Fibroblast of lung (primary cell): ENCODE measurements around the gene SLC38A10. TPM values are rescaled to one million over a fixed set of nuclear protein-coding genes. Genes with fewer than 3 reads are reported as not detected.

Experiments used
- DNase-seq, 2 donors: peaks; one replicate each; pipeline versions ENCODE4 v3.0.0 to v3.0.0-alpha.2; 2010; ENCODE audit warnings: low read depth in 2 of 2
- H2AFZ ChIP-seq: 2 replicates; pipeline ENCODE4 v1.5.1; 2012; ENCODE audit warnings: low read length, control low read depth, inconsistent platforms
- H3K27ac ChIP-seq: 2 replicates; pipeline ENCODE4 v1.5.1; 2011; ENCODE audit warnings: low read length, control low read depth; ENCODE audit not compliant: insufficient read depth
- H3K27me3 ChIP-seq: 2 replicates; pipeline ENCODE4 v1.5.1; 2011; ENCODE audit warnings: mild to moderate bottlenecking, low read length; ENCODE audit not compliant: control insufficient read depth, insufficient read depth
- H3K36me3 ChIP-seq: 2 replicates; pipeline ENCODE4 v1.5.1; 2011; ENCODE audit warnings: low read length; ENCODE audit not compliant: control insufficient read depth, insufficient read depth
- H3K4me1 ChIP-seq: 2 replicates; pipeline ENCODE4 v1.5.1; 2011; ENCODE audit warnings: low read length; ENCODE audit not compliant: control insufficient read depth, insufficient read depth; ENCODE audit errors: extremely low read depth
- H3K4me2 ChIP-seq: 2 replicates; pipeline ENCODE4 v1.5.1; 2011; ENCODE audit warnings: low read length, control low read depth; ENCODE audit not compliant: insufficient read depth; ENCODE audit errors: extremely low read depth
- H3K4me3 ChIP-seq, 4 experiments: fragments of 200-600 bp in 1 of 4; sonication (generic) in 1 of 4; replicated peaks in 1 of 4; 2 replicates each; pipeline ENCODE4 v1.5.1; 2011 to 2016; ENCODE audit warnings: low read length in 4 of 4, low read depth in 3 of 4, mild to moderate bottlenecking in 3 of 4, control low read depth in 2 of 4, inconsistent platforms in 1 of 4, mixed read lengths in 1 of 4; ENCODE audit not compliant: insufficient read depth in 1 of 4; ENCODE audit errors: control extremely low read depth in 1 of 4
- H3K79me2 ChIP-seq: 2 replicates; pipeline ENCODE4 v1.5.1; 2012; ENCODE audit warnings: mild to moderate bottlenecking, low read length, inconsistent platforms; ENCODE audit not compliant: control insufficient read depth, insufficient read depth
- H3K9ac ChIP-seq: 2 replicates; pipeline ENCODE4 v1.5.1; 2011; ENCODE audit warnings: mild to moderate bottlenecking, low read length, control low read depth; ENCODE audit not compliant: insufficient read depth
- H3K9me3 ChIP-seq: 2 replicates; pipeline ENCODE4 v1.5.1; 2012; ENCODE audit warnings: low read depth, low read length; ENCODE audit not compliant: control insufficient read depth, insufficient read depth
- H4K20me1 ChIP-seq: 2 replicates; pipeline ENCODE4 v1.5.1; 2011; ENCODE audit warnings: low read length; ENCODE audit not compliant: control insufficient read depth, insufficient read depth; ENCODE audit errors: extremely low read depth
- EZH2 ChIP-seq: IDR thresholded peaks from 2 replicates; pipeline ENCODE4 v1.5.1; 2012; ENCODE audit warnings: low read length, control low read depth, mild to moderate bottlenecking; ENCODE audit errors: missing control alignments
- polyA plus RNA-seq, 2 donors: library from polyadenylated mRNA; depleted of rRNA in 1 of 2; stranded (reverse) in 1 of 2; unstranded in 1 of 2; fragments of >200 nt; gene quantifications; 2 replicates each; pipeline ENCODE4 v1.2.1, GENCODE V29; 2011 to 2012; ENCODE audit warnings: missing spikeins in 1 of 2
- total RNA-seq: library from RNA; depleted of rRNA; stranded (reverse); fragments of >200 nt; gene quantifications from 2 replicates; pipeline ENCODE4 v1.2.1, GENCODE V29; 2014
- TF ChIP-seq, protein P1 (sequence below), 2 donors: IDR thresholded peaks in 1 of 2; conservative IDR thresholded peaks in 1 of 2; 1 replicate in 1 of 2; 2 replicates in 1 of 2; pipeline ENCODE4 v1.5.1; 2011 to 2012; ENCODE audit warnings: low read length in 2 of 2, control low read depth in 1 of 2, inconsistent platforms in 1 of 2, low read depth in 1 of 2, mild to moderate bottlenecking in 1 of 2

The SLC38A10 gene
- total and polyA plus RNA-seq, 2 donors (not counting 1 experiment from before 2014, with no cell fraction given) = 23.6 to 53.2 TPM

DNA sequence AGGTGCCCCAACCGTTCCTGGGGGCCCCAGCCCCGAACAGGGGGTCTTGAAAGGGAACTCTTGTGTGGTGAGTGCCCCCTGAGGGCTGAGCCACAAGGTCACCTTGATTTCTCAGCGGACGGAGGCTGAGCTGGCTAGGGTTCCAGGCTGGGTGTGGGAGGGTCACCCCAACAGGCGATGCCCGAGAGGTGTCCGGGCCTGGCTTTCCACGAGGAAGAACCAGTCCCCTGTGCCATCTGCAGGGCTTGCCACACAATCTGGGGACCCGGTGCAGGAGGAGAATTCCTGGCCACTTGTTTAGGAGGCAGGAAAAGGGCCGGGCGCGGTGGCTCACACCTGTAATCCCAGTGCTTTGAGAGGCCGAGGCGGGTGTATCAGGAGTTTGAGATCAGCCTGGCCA is 16.8 kb upstream of the SLC38A10 start:
- DNase-seq = no peak
- Histone ChIP-seq H3K4me1 (peaks cover 2% of the 10 kb centered on the region), H3K36me3 (no peaks in the 10 kb centered on the region), H4K20me1 (no peaks in the 10 kb centered on the region), H3K27me3 (peaks cover 4% of the 10 kb centered on the region), H3K4me3 (no peak overlapping the region), H3K79me2 (no peaks in the 10 kb centered on the region), H3K9me3 (no peaks in the 10 kb centered on the region), H3K9ac (no peak overlapping the region), H2AFZ (no peak overlapping the region), H3K27ac (no peak overlapping the region), H3K4me2 (no peak overlapping the region)
- no peak for TF ChIP-seq EZH2
- TF ChIP-seq, protein P1, sequence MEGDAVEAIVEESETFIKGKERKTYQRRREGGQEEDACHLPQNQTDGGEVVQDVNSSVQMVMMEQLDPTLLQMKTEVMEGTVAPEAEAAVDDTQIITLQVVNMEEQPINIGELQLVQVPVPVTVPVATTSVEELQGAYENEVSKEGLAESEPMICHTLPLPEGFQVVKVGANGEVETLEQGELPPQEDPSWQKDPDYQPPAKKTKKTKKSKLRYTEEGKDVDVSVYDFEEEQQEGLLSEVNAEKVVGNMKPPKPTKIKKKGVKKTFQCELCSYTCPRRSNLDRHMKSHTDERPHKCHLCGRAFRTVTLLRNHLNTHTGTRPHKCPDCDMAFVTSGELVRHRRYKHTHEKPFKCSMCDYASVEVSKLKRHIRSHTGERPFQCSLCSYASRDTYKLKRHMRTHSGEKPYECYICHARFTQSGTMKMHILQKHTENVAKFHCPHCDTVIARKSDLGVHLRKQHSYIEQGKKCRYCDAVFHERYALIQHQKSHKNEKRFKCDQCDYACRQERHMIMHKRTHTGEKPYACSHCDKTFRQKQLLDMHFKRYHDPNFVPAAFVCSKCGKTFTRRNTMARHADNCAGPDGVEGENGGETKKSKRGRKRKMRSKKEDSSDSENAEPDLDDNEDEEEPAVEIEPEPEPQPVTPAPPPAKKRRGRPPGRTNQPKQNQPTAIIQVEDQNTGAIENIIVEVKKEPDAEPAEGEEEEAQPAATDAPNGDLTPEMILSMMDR (conservative IDR thresholded peaks at IDR 0.05 in 1 of 2, IDR thresholded peaks at IDR 0.05 in 1 of 2; ENCODE audit: low read depth in 1 of 2, low read length in 2 of 2) = no peak

DNA sequence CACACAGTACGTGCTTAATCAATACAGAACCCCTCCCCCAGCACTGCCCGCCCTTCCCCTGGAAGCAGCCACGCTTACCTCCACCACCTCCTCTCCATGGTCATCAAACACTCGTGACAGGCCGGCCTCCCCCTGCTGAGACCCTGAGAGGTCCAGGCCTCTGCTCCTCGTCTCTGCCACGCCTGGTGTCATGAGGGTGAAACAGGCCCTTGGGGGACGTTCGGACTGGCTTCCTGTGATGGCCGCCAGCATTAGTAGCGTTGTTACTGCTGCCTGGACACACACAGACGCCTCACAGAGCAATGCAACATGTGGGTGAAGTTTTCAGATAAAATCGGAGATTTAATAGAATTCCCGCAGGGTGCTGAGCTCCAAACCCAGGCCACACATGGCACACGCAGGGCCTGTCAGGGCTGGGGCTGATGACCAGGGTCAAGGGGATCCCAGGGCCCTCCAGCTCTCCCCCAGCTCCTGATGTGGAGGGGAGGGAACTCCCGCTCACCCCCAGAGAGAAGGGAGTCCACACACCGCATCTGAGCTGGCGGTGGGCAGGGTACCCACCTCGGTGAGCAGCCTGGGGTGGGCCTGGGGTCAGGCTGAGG is 15.9 kb upstream of the SLC38A10 start:
- Histone ChIP-seq H3K36me3 (no peaks in the 10 kb centered on the region), H3K9ac (no peak overlapping the region), H3K27ac (no peak overlapping the region), H2AFZ (no peak overlapping the region), H4K20me1 (no peaks in the 10 kb centered on the region), H3K9me3 (no peaks in the 10 kb centered on the region), H3K79me2 (no peaks in the 10 kb centered on the region), H3K27me3 (peaks cover 4% of the 10 kb centered on the region), H3K4me2 (no peak overlapping the region), H3K4me3 (no peak overlapping the region), H3K4me1 (peaks cover 2% of the 10 kb centered on the region)
- TF ChIP-seq, protein P1 (conservative IDR thresholded peaks at IDR 0.05 in 1 of 2, IDR thresholded peaks at IDR 0.05 in 1 of 2; ENCODE audit: low read depth in 1 of 2, low read length in 2 of 2) = no peak
- no peak for TF ChIP-seq EZH2
- no peak for DNase-seq

DNA sequence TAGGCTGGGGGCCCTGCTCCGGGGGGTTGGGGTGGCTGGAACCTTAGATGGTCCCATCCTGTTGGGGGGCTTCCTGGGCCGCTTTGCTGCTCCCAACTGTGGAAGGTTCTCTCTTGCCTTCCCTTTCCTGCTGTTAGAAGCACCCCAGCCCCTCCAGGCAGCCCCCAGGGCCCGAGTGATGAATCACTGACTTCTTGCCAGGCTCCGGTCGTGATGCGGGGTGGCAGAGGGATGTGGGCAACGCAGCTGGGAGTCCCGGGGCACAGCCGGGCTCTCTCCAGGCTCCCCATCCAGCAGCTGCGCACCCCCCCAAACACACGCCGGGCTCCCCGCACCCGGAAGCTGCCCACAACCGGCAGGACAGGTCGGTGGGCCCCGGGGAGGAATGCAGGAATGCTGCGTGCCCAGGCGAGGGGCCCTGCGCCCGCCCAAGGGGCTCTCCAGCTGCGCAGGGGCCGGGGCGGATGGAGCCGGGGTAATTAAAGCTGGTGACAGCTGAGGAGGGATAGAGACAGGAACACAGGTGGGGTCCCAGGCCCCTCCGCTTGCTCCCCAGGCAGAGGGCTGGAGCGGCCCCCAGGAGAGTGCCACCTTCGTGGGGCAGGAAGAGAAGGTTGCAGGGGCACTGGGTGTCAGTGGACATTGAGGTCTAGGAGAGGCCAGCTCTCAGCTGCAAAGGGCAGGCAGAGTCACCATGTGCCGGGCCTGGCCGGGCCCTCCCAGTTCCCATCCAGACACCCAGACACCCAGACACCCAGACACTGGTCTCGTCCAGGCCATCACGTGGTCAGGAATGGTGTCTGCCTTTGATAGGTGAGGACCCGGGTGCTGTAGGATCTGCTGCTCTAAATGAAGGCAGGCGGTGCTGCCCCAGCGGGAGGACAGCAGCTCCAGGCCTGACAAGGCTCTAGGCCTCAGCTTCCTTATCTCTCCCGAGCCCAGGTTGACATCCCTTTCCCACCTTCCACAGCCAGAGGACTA is 15.0 kb upstream of the SLC38A10 start:
- Histone ChIP-seq H3K4me3 (no peak overlapping the region), H2AFZ (no peak overlapping the region), H4K20me1 (no peaks in the 10 kb centered on the region), H3K36me3 (no peaks in the 10 kb centered on the region), H3K4me2 (no peak overlapping the region), H3K4me1 (peaks cover 2% of the 10 kb centered on the region), H3K79me2 (no peaks in the 10 kb centered on the region), H3K27me3 (peaks cover 2% of the 10 kb centered on the region), H3K9me3 (no peaks in the 10 kb centered on the region), H3K9ac (no peak overlapping the region), H3K27ac (no peak overlapping the region)
- TF ChIP-seq, protein P1 (conservative IDR thresholded peaks at IDR 0.05 in 1 of 2, IDR thresholded peaks at IDR 0.05 in 1 of 2; ENCODE audit: low read depth in 1 of 2, low read length in 2 of 2) = no peak
- no peak for TF ChIP-seq EZH2
- DNase-seq = no peak
